SK-N-SH (cell line): ENCODE data around the gene WNT3. TPM values are rescaled to one million over a fixed set of nuclear protein-coding genes. Genes with fewer than 3 reads are reported as not detected.

Experiments
- CTCF ChIA-PET: fragments of 300-600, 350-600 bp; formaldehyde crosslinking; extraction: SDS; loops from one replicate; lab custom pipeline; 2021; lab: Yijun Ruan, JAX
- POLR2A ChIA-PET: fragments of 350-600 bp; sonication (Branson Sonifier 250); formaldehyde crosslinking; extraction: SDS; loops from one replicate; lab custom pipeline; 2020; ENCODE audit warnings: antibody characterized with exemption, inconsistent platforms; lab: Yijun Ruan, JAX
- DNase-seq: peaks from one replicate; pipeline ENCODE4 v3.0.0; 2012
- H2AFZ ChIP-seq: fragments of 200-600 bp; sonication (generic); 2 replicates; pipeline ENCODE4 v1.8.1; 2016; ENCODE audit warnings: antibody characterized with exemption, mild to moderate bottlenecking, low read depth
- H3F3A ChIP-seq: fragments of 200-600 bp; sonication (generic); replicated peaks from 2 replicates; pipeline ENCODE3; 2016; ENCODE audit warnings: antibody characterized with exemption, mild to moderate bottlenecking; ENCODE audit not compliant: insufficient read depth
- H3K27ac ChIP-seq, 2 experiments: fragments of 200-500 bp in 1 of 2; fragments of 200-600 bp in 1 of 2; sonication (Bioruptor generic) in 1 of 2; sonication (generic), shearing (Covaris generic) in 1 of 2; 2 replicates each; pipeline versions ENCODE4 v1.5.1 to v1.6.1; 2014 to 2016; ENCODE audit warnings: low read depth in 2 of 2, inconsistent platforms in 1 of 2, low read length in 1 of 2, mild to moderate bottlenecking in 1 of 2, mixed read lengths in 1 of 2
- H3K27me3 ChIP-seq: fragments of 200-600 bp; sonication (generic), shearing (Covaris generic); 2 replicates; pipeline ENCODE4 v1.6.1; 2016; ENCODE audit warnings: mixed run types; ENCODE audit not compliant: insufficient read depth
- H3K36me3 ChIP-seq, 2 experiments: fragments of 200-500 bp in 1 of 2; fragments of 200-600 bp in 1 of 2; sonication (Bioruptor generic) in 1 of 2; sonication (generic) in 1 of 2; replicated peaks in 1 of 2; 2 replicates each; pipeline versions ENCODE3 to v1.5.1; 2014 to 2016; ENCODE audit warnings: low read length in 1 of 2, mild to moderate bottlenecking in 1 of 2; ENCODE audit not compliant: insufficient read depth in 2 of 2, control insufficient read depth in 1 of 2
- H3K4me1 ChIP-seq, 2 experiments: fragments of 200-500 bp in 1 of 2; fragments of 200-600 bp in 1 of 2; sonication (Bioruptor generic) in 1 of 2; sonication (generic), shearing (Covaris generic) in 1 of 2; 2 replicates each; pipeline versions ENCODE4 v1.5.1 to v1.6.1; 2014 to 2016; ENCODE audit warnings: low read depth in 1 of 2, low read length in 1 of 2, mixed run types in 1 of 2; ENCODE audit not compliant: insufficient read depth in 2 of 2, control insufficient read depth in 1 of 2
- H3K4me2 ChIP-seq: fragments of 200-600 bp; sonication (generic), shearing (Covaris generic); 2 replicates; pipeline ENCODE4 v1.6.1; 2017; ENCODE audit warnings: mixed run types
- H3K4me3 ChIP-seq, 2 experiments: fragments of 200-500 bp in 1 of 2; fragments of 200-600 bp in 1 of 2; sonication (Bioruptor generic) in 1 of 2; sonication (generic), shearing (Covaris generic) in 1 of 2; 2 replicates each; pipeline versions ENCODE4 v1.5.1 to v1.8.1; 2014 to 2016; ENCODE audit warnings: low read depth in 2 of 2, inconsistent platforms in 1 of 2, low read length in 1 of 2, mild to moderate bottlenecking in 1 of 2, mixed read lengths in 1 of 2, moderate library complexity in 1 of 2
- H3K79me2 ChIP-seq: fragments of 200-600 bp; sonication (generic); 2 replicates; pipeline ENCODE4 v1.8.1; 2017; ENCODE audit warnings: mild to moderate bottlenecking; ENCODE audit not compliant: insufficient read depth
- H3K9ac ChIP-seq: fragments of 200-600 bp; sonication (generic); 2 replicates; pipeline ENCODE4 v1.6.1; 2017; ENCODE audit warnings: mixed run types
- H3K9me2 ChIP-seq: fragments of 200-600 bp; sonication (generic); 2 replicates; pipeline ENCODE4 v1.6.1; 2017; ENCODE audit warnings: mixed run types
- H3K9me3 ChIP-seq: fragments of 200-600 bp; sonication (generic); 2 replicates; pipeline ENCODE4 v1.6.1; 2017; ENCODE audit warnings: mixed run types, mild to moderate bottlenecking, moderate library complexity
- H4K20me1 ChIP-seq: fragments of 200-600 bp; sonication (generic); 2 replicates; pipeline ENCODE4 v1.6.1; 2017; ENCODE audit warnings: mild to moderate bottlenecking, mixed run types; ENCODE audit not compliant: insufficient read depth
- ELF1 ChIP-seq: IDR thresholded peaks from 2 replicates; pipeline ENCODE4 v1.4.0; 2012
- EP300 ChIP-seq, 2 experiments: IDR thresholded peaks; 2 replicates each; pipeline versions ENCODE4 v1.4.0 to v1.6.1; 2012; ENCODE audit warnings: borderline replicate concordance in 1 of 2, low read depth in 1 of 2, low read length in 1 of 2
- EZH2phosphoT487 ChIP-seq: fragments of 200-600 bp; sonication (generic); IDR thresholded peaks from 2 replicates; pipeline ENCODE4 v1.6.1; 2017; ENCODE audit warnings: low read depth, mixed run types, mild to moderate bottlenecking, antibody characterized with exemption, moderate library complexity, borderline replicate concordance
- FOXJ3 ChIP-seq: sonication (generic); formaldehyde crosslinking; IDR thresholded peaks from 2 replicates; pipeline ENCODE4 v1.5.1; 2020; ENCODE audit warnings: mild to moderate bottlenecking, missing genetic modification reagents
- FOXM1 ChIP-seq: IDR thresholded peaks from 2 replicates; pipeline ENCODE4 v1.4.0; 2012; ENCODE audit warnings: low read depth, mild to moderate bottlenecking
- GATA2 ChIP-seq: sonication (generic); formaldehyde crosslinking; IDR thresholded peaks from 2 replicates; pipeline ENCODE4 v1.5.0; 2020; ENCODE audit warnings: mild to moderate bottlenecking, missing genetic modification reagents
- NRF1 ChIP-seq: IDR thresholded peaks from 2 replicates; pipeline ENCODE4 v1.6.1; 2012; ENCODE audit warnings: low read depth, mild to moderate bottlenecking, low read length
- POLR2AphosphoS5 ChIP-seq: IDR thresholded peaks from 2 replicates; pipeline ENCODE4 v1.6.1; 2012; ENCODE audit warnings: low read depth, low read length
- RAD21 ChIP-seq: IDR thresholded peaks from 2 replicates; pipeline ENCODE4 v1.6.1; 2012; ENCODE audit warnings: mild to moderate bottlenecking, low read length
- RXRA ChIP-seq: IDR thresholded peaks from 2 replicates; pipeline ENCODE4 v1.4.0; 2012; ENCODE audit warnings: low read depth, mild to moderate bottlenecking, borderline replicate concordance
- SIN3A ChIP-seq: IDR thresholded peaks from 2 replicates; pipeline ENCODE4 v1.6.1; 2012; ENCODE audit warnings: low read depth, mild to moderate bottlenecking, low read length, moderate library complexity, borderline replicate concordance
- SMC3 ChIP-seq: IDR thresholded peaks from 2 replicates; pipeline ENCODE4 v1.6.1; 2012; ENCODE audit warnings: low read depth, low read length, improper control_type of control experiment
- TCF12 ChIP-seq: IDR thresholded peaks from 2 replicates; pipeline ENCODE4 v1.4.0; 2012
- YY1 ChIP-seq: IDR thresholded peaks from 2 replicates; pipeline ENCODE4 v1.4.0; 2012; ENCODE audit warnings: low read depth, mild to moderate bottlenecking
- WGBS: methylation state at CpG from one replicate; pipeline ENCODE4 v1.1.6; 2017; ENCODE audit warnings: low lambda C conversion rate; 5-methylcytosine and 5-hydroxymethylcytosine counted together
- polyA plus RNA-seq, 3 experiments: library from polyadenylated mRNA; depleted of rRNA; stranded (reverse); fragments of >200 nt; gene quantifications; 2 replicates each; pipeline ENCODE4 v1.2.3, GENCODE V29; 2012
- TF ChIP-seq, protein P1 (sequence below): IDR thresholded peaks from 2 replicates; pipeline ENCODE4 v1.6.1; 2012; ENCODE audit warnings: mild to moderate bottlenecking, low read depth, low read length, moderate library complexity
- TF ChIP-seq, protein P2 (sequence below): fragments of 200-600 bp; sonication (generic); IDR thresholded peaks from 2 replicates; pipeline ENCODE4 v1.6.1; 2017; ENCODE audit warnings: antibody characterized with exemption, mild to moderate bottlenecking, moderate library complexity
- TF ChIP-seq, protein P3 (sequence below): fragments of 150-350 bp; IDR thresholded peaks from 2 replicates; pipeline ENCODE4 v1.6.1; 2016; ENCODE audit warnings: mild to moderate bottlenecking, low read depth, low read length
- TF ChIP-seq, protein P4 (sequence below): IDR thresholded peaks from 2 replicates; pipeline ENCODE4 v1.4.0; 2012; ENCODE audit warnings: low read depth

Gene WNT3
- polyA plus RNA-seq, 1 of the 3 experiments (the other 2 are of a cell fraction), result 5.3 TPM

DNA sequence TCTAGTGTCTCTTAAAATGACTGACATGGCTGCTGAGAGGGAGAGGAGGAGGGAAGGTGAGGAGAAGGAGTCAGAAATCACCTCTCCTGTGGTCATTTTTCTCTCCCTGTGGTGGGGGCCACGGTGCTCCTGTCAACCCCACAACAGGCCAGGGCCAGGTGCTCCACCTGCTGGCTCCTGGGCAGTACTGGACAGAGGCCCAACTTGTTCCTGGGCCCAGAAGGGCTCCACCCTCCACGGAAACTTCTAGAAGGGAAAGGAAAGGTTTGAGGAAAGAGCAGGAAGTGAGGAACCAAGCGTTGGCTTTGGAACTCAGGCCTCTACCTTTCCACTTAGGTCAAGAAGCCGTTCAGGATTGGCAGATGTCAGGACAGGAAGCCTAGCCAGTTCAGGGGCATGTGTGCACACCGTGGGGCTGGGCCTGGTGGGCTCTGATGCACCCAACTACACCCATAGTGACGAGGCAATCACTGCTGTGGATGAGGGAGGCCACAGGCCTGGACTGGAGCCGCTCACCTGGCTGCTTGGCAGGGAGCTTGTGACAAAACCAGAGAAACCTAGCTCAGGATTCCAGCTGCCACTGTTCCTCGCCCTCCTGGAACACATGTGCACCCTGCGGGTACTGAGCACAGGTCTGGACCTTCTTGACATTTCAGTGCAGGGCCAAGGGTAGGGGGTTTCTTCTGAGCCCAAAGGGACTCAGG lies 36.1 kb downstream of the WNT3 start:
- H3K4me3 ChIP-seq, result no peak overlapping the region
- H3K9me3 ChIP-seq, result no peaks in the 10 kb centered on the region
- no peak overlapping the region for H3K27ac ChIP-seq
- no peaks in the 10 kb centered on the region for H4K20me1 ChIP-seq
- H3K27me3 ChIP-seq, result no peaks in the 10 kb centered on the region
- peak; percentile 82 for DNase-seq
- H3F3A ChIP-seq, result no peaks in the 10 kb centered on the region
- TF ChIP-seq RAD21 (peak; percentile 80), SMC3 (peak; percentile 96), FOXM1 (no peak), POLR2AphosphoS5 (no peak), ELF1 (no peak), FOXJ3 (CRISPR knock-in tag) (no peak)
- TF ChIP-seq, protein P1, sequence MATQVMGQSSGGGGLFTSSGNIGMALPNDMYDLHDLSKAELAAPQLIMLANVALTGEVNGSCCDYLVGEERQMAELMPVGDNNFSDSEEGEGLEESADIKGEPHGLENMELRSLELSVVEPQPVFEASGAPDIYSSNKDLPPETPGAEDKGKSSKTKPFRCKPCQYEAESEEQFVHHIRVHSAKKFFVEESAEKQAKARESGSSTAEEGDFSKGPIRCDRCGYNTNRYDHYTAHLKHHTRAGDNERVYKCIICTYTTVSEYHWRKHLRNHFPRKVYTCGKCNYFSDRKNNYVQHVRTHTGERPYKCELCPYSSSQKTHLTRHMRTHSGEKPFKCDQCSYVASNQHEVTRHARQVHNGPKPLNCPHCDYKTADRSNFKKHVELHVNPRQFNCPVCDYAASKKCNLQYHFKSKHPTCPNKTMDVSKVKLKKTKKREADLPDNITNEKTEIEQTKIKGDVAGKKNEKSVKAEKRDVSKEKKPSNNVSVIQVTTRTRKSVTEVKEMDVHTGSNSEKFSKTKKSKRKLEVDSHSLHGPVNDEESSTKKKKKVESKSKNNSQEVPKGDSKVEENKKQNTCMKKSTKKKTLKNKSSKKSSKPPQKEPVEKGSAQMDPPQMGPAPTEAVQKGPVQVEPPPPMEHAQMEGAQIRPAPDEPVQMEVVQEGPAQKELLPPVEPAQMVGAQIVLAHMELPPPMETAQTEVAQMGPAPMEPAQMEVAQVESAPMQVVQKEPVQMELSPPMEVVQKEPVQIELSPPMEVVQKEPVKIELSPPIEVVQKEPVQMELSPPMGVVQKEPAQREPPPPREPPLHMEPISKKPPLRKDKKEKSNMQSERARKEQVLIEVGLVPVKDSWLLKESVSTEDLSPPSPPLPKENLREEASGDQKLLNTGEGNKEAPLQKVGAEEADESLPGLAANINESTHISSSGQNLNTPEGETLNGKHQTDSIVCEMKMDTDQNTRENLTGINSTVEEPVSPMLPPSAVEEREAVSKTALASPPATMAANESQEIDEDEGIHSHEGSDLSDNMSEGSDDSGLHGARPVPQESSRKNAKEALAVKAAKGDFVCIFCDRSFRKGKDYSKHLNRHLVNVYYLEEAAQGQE, result peak; percentile 40; the same call in 1 of the 2 replicates
- TF ChIP-seq, protein P2, sequence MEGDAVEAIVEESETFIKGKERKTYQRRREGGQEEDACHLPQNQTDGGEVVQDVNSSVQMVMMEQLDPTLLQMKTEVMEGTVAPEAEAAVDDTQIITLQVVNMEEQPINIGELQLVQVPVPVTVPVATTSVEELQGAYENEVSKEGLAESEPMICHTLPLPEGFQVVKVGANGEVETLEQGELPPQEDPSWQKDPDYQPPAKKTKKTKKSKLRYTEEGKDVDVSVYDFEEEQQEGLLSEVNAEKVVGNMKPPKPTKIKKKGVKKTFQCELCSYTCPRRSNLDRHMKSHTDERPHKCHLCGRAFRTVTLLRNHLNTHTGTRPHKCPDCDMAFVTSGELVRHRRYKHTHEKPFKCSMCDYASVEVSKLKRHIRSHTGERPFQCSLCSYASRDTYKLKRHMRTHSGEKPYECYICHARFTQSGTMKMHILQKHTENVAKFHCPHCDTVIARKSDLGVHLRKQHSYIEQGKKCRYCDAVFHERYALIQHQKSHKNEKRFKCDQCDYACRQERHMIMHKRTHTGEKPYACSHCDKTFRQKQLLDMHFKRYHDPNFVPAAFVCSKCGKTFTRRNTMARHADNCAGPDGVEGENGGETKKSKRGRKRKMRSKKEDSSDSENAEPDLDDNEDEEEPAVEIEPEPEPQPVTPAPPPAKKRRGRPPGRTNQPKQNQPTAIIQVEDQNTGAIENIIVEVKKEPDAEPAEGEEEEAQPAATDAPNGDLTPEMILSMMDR, result peak; percentile 91
- H3K9me2 ChIP-seq, result no peaks in the 10 kb centered on the region
- ChIA-PET POLR2A (no interaction called here), CTCF (interaction anchor here (0.6 to 11.4 kb wide), 14 partner anchors 8 to 160 kb away, joined by 3 to 76 read pairs (median 4); no protein-coding TSS in a partner anchor)
- H3K4me1 ChIP-seq, result peaks cover 0 to 5% of the 10 kb centered on the region in 2 experiments; a peak in 1 of 4 replicates
- WGBS, result 67% methylated on average over 9 of the region's 9 CpGs
- H3K79me2 ChIP-seq, result no peaks in the 10 kb centered on the region
- H3K36me3 ChIP-seq, result no peaks in the 10 kb centered on the region
- no peak overlapping the region for H2AFZ ChIP-seq
- no peak overlapping the region for H3K4me2 ChIP-seq
- H3K9ac ChIP-seq, result no peak overlapping the region

DNA sequence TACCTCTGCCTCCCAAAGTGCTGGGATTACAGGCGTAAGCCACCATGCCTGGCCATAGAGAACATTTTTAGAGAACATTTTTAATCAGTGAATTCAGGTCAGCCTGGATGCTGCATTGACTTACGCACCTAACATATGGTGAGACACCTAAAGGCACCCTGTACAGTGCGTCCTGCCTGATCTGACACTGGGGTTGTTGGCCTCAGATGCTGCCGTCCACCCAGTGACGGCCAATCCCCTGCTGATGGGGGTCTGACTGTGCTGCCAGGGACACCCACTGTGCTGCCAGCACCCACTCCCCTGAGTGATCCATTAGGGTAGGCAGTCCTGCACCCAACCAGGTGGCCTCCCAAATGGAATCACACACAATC lies 38.5 kb downstream of the WNT3 start:
- ChIA-PET CTCF (interaction anchor here (1.2 to 2.6 kb wide), 3 partner anchors 55 to 161 kb away, joined by 4 to 10 read pairs (median 6); no protein-coding TSS in a partner anchor), POLR2A (no interaction called here)
- Histone ChIP-seq H3K4me1 (no peaks in the 10 kb centered on the region; a peak in 1 of 4 replicates), H3K27me3 (no peaks in the 10 kb centered on the region), H2AFZ (no peak overlapping the region), H3K36me3 (no peaks in the 10 kb centered on the region), H3F3A (no peaks in the 10 kb centered on the region), H3K9me2 (no peaks in the 10 kb centered on the region), H3K9me3 (no peaks in the 10 kb centered on the region), H3K9ac (no peak overlapping the region), H3K4me3 (no peak overlapping the region), H3K4me2 (no peak overlapping the region), H3K79me2 (no peaks in the 10 kb centered on the region), H3K27ac (no peak overlapping the region), H4K20me1 (no peaks in the 10 kb centered on the region)
- DNase-seq, result peak; percentile 30
- WGBS, result 83% methylated on average over 5 of the region's 5 CpGs
- TF ChIP-seq SIN3A (no peak), FOXM1 (no peak), EP300 (IDR thresholded peaks at IDR 0.05; ENCODE audit: borderline replicate concordance in 1 of 2, low read depth in 1 of 2, low read length in 1 of 2) (no peak), TCF12 (no peak), NRF1 (no peak), ELF1 (no peak), YY1 (no peak), EZH2phosphoT487 (no peak), RXRA (no peak), GATA2 (no peak)
- TF ChIP-seq, protein P3, sequence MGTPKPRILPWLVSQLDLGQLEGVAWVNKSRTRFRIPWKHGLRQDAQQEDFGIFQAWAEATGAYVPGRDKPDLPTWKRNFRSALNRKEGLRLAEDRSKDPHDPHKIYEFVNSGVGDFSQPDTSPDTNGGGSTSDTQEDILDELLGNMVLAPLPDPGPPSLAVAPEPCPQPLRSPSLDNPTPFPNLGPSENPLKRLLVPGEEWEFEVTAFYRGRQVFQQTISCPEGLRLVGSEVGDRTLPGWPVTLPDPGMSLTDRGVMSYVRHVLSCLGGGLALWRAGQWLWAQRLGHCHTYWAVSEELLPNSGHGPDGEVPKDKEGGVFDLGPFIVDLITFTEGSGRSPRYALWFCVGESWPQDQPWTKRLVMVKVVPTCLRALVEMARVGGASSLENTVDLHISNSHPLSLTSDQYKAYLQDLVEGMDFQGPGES, result no peak
- TF ChIP-seq, protein P4, sequence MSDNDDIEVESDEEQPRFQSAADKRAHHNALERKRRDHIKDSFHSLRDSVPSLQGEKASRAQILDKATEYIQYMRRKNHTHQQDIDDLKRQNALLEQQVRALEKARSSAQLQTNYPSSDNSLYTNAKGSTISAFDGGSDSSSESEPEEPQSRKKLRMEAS, result no peak
